Gastrocnemius medialis (tissue), 4 donors: ENCODE results near the gene IL12RB2. TPM values are rescaled to one million over a fixed set of nuclear protein-coding genes. Genes with fewer than 3 reads are reported as not detected.
"Not testable (repeated sequence)": the region's sequence is repeated elsewhere in the genome, so short reads cannot be mapped to it uniquely, and the experiment has no call there.

Source experiments
- ATAC-seq, 2 donors: fragments of 150-250 bp; one replicate each; pipeline ENCODE4 v1.9.1; 2016
- DNase-seq, 2 donors: peaks; one replicate each; pipeline ENCODE4 v3.0.0-alpha.2; 2019
- H3K27ac ChIP-seq, 4 donors: fragments of 200-600 bp; sonication (generic); 1 replicate in 1 of 4; 2 replicates in 3 of 4; pipeline ENCODE4 v1.5.1; 2016 to 2018; ENCODE audit warnings: mild to moderate bottlenecking in 2 of 4, moderate library complexity in 1 of 4
- H3K27me3 ChIP-seq, 3 donors: fragments of 200-600 bp; sonication (generic) in 2 of 3; 1 replicate in 1 of 3; 2 replicates in 2 of 3; pipeline versions ENCODE4 v1.5.1 to v1.6.0; 2016 to 2019; ENCODE audit warnings: mild to moderate bottlenecking in 1 of 3, moderate library complexity in 1 of 3
- H3K36me3 ChIP-seq, 2 donors: fragments of 200-600 bp; sonication (generic) in 1 of 2; one replicate each; pipeline ENCODE4 v1.5.1; 2017 to 2018
- H3K4me1 ChIP-seq, 2 donors: fragments of 200-600 bp; sonication (generic) in 1 of 2; one replicate each; pipeline ENCODE4 v1.5.1; 2016 to 2017; ENCODE audit warnings: mild to moderate bottlenecking in 2 of 2
- H3K4me3 ChIP-seq, 4 donors: fragments of 200-600 bp; sonication (generic) in 3 of 4; 1 replicate in 1 of 4; 2 replicates in 3 of 4; pipeline ENCODE4 v1.5.1; 2016 to 2019; ENCODE audit warnings: mild to moderate bottlenecking in 2 of 4
- H3K9me3 ChIP-seq, 3 donors: fragments of 200-600 bp; sonication (generic) in 2 of 3; 1 replicate in 1 of 3; 2 replicates in 2 of 3; pipeline ENCODE4 v1.5.1; 2016 to 2019
- CTCF ChIP-seq, 5 experiments: fragments of 450-650 bp in 3 of 5; fragments of 200-600 bp in 2 of 5; sonication (generic) in 2 of 5; IDR thresholded peaks in 4 of 5; conservative IDR thresholded peaks in 1 of 5; 1 replicate in 4 of 5; 2 replicates in 1 of 5; pipeline ENCODE4 v1.5.1; 2016 to 2019; ENCODE audit warnings: antibody characterized with exemption in 5 of 5, mild to moderate bottlenecking in 3 of 5, moderate library complexity in 3 of 5
- POLR2A ChIP-seq, 2 donors: fragments of 450-650 bp; IDR thresholded peaks; one replicate each; pipeline ENCODE4 v1.6.1; 2017; ENCODE audit warnings: antibody characterized with exemption in 2 of 2, mild to moderate bottlenecking in 2 of 2, moderate library complexity in 2 of 2
- in situ Hi-C, 4 donors: fragments of 200-750 bp; cut with MboI; loops; one replicate each; pipeline versions ENCODE4 v1.15.0 to v1.8.0; 2017; ENCODE audit warnings: low sequenced_read_pairs in 4 of 4
- intact Hi-C: fragments of 100-400 bp; cut with DNase I; formaldehyde crosslinking; loops from one replicate; pipeline ENCODE4 v1.15.1; 2023; ENCODE audit warnings: low total_unique reads
- total RNA-seq, 4 donors: library from RNA; depleted of rRNA; stranded (reverse); fragments of >200 nt; gene quantifications; one replicate each; pipeline versions ENCODE4 v1.1.0 to v1.2.3, GENCODE V29; 2016

IL12RB2 gene
- total RNA-seq, 4 donors from 2014 or later, result 3.2 to 14.0 (median 9.2) TPM

GRCh38 chr1:67415041-67415440, 107.4 kb downstream of the IL12RB2 start:
- intact Hi-C loops, result no loop called here
- peaks cover 29 to 32% of the 10 kb centered on the region in 2 donors for H3K4me1 ChIP-seq
- in situ Hi-C loops, result no loop called here

DNA sequence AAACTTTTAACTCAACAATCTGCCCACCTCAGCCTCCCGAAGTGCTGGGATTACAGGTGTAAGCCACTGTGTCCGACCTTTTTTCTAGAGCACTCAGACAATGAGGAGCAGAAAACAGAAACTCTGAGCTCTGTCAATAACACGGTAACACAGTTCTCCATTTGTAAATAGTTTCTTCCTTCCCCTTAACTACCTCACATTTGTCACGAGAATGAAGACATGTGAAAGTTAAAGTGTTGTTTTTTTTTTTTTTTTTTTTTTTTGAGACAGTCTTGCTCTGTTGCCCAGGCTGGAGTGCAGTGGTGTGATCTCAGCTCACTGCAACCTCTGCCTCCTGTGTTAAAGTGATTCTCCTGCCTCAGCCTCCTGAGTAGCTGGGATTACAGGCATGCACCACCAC, 110.1 kb downstream of the IL12RB2 start:
- H3K4me3 ChIP-seq, H3K9me3 ChIP-seq, H3K27me3 ChIP-seq, intact Hi-C loops, DNase-seq, ATAC-seq, in situ Hi-C loops: not testable (repeated sequence)
- H3K4me1 ChIP-seq, result peaks cover 43 to 47% of the 10 kb centered on the region in 2 donors
- H3K36me3 ChIP-seq, result peaks cover 0 to 85% of the 10 kb centered on the region in 2 donors
- H3K27ac ChIP-seq, result peak overlapping the region in 3 of 4 donors; percentile 82 to 93 (median 84)

More at GRCh38 chr1:67415041-67415440, 107.4 kb downstream of the IL12RB2 start:
- H3K9me3 ChIP-seq, result no peaks in the 10 kb centered on the region
- no peaks in the 10 kb centered on the region for H3K27me3 ChIP-seq
- H3K27ac ChIP-seq, result peak overlapping the region in 3 of 4 donors; percentile 44 to 61 (median 49)
- TF ChIP-seq CTCF (IDR thresholded peaks at IDR 0.05 in 4 of 5, conservative IDR thresholded peaks at IDR 0.05 in 1 of 5) (no peak), POLR2A (IDR thresholded peaks at IDR 0.05) (no peak)
- peaks cover 0 to 87% of the 10 kb centered on the region in 2 donors for H3K36me3 ChIP-seq
- ATAC-seq, result no peak
- no peak overlapping the region for H3K4me3 ChIP-seq
- no peak for DNase-seq

DNA sequence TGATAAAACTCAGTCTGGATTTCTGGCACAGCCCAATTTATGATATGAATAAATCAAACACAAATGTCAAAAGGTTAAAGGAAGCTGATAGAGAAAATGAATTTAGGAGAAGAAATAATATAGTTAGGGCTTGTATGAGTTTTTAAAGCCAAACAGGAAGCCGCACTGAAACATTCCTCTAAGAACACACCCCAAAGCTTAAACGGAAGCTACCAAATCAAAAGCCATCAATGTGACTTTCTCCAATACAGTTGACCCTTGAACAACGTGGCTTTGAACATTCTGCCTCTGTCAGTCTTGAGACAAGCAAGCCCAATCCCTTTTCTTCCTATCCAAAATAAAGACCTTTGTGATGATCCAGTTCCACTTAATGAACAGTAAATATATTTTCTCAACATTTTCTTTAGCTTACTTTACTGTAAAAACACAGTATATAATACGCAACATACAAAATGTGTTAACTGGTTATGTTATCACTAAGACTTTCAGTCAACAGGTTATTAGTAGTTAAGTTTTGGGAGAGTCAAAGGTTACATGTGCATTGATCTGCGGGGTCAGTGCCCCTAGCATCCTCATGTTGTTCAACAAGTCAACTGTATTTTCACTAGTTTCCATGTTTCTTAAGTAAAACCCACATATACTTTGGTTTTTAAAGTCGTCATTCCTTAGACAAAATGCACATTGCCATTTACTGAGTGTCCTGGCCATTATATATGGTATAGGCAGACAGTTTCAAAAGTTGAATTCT, 111.3 kb downstream of the IL12RB2 start:
- no peaks in the 10 kb centered on the region for H3K27me3 ChIP-seq
- peaks cover 48 to 51% of the 10 kb centered on the region in 2 donors for H3K4me1 ChIP-seq
- peaks cover 0 to 85% of the 10 kb centered on the region in 2 donors for H3K36me3 ChIP-seq
- peak overlapping the region; percentile 81 to 93 (median 83) for H3K27ac ChIP-seq
- ATAC-seq, result no peak
- intact Hi-C loops (no loop called here), in situ Hi-C loops (no loop called here)
- DNase-seq, result no peak
- TF ChIP-seq CTCF (IDR thresholded peaks at IDR 0.05 in 4 of 5, conservative IDR thresholded peaks at IDR 0.05 in 1 of 5), result no peak
- H3K4me3 ChIP-seq, result no peak overlapping the region
- H3K9me3 ChIP-seq, result no peaks in the 10 kb centered on the region

- peak in 1 of 2 donors; percentile 17 for DNase-seq
- no peaks in the 10 kb centered on the region for H3K9me3 ChIP-seq
- in situ Hi-C loops, result no loop called here
- H3K4me3 ChIP-seq, result no peak overlapping the region
- H3K27ac ChIP-seq, result peak overlapping the region; percentile 81 to 93 (median 83)
- TF ChIP-seq CTCF (IDR thresholded peaks at IDR 0.05 in 4 of 5, conservative IDR thresholded peaks at IDR 0.05 in 1 of 5) (no peak), POLR2A (IDR thresholded peaks at IDR 0.05) (no peak)
- peaks cover 52 to 54% of the 10 kb centered on the region in 2 donors for H3K4me1 ChIP-seq
- H3K36me3 ChIP-seq, result peaks cover 5 to 87% of the 10 kb centered on the region in 2 donors
- intact Hi-C loops, result no loop called here
- ATAC-seq, result peak; percentile 96 to 97
- H3K27me3 ChIP-seq, result no peaks in the 10 kb centered on the region
Measured at GRCh38 chr1:67420835-67421492, 113.3 kb downstream of the IL12RB2 start.

DNA sequence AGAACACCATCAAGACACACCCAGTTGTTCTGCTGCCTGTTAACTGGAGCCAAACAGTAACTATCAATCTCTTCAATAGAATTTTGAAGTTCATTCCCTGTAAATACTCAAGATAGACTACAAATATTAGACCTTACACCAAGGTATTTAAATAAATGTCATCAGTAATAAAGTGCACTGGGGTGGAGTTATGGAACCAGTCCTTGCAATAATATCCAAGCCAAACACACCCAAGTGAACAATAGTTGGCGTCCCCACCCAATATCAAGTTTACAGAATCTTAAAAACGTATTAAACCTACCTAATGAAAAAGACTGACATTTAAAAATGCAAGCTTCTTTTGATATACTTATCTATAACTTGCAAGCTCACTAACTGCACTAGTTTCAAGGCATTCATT, 119.8 kb downstream of the IL12RB2 start:
- no peaks in the 10 kb centered on the region for H3K27me3 ChIP-seq
- H3K9me3 ChIP-seq, result no peaks in the 10 kb centered on the region
- peaks cover 5 to 36% of the 10 kb centered on the region in 2 donors for H3K36me3 ChIP-seq
- intact Hi-C loops (no loop called here), in situ Hi-C loops (no loop called here)
- H3K27ac ChIP-seq, result peak overlapping the region; percentile 93 to 99 (median 97)
- TF ChIP-seq POLR2A (IDR thresholded peaks at IDR 0.05), result no peak
- no peak for TF ChIP-seq CTCF (IDR thresholded peaks at IDR 0.05 in 4 of 5, conservative IDR thresholded peaks at IDR 0.05 in 1 of 5)
- ATAC-seq, result no peak
- DNase-seq, result no peak
- H3K4me3 ChIP-seq, result peak overlapping the region; percentile 82 to 96 (median 90)
- H3K4me1 ChIP-seq, result peaks cover 46 to 54% of the 10 kb centered on the region in 2 donors
